AG09309 (cell line): ENCODE results near the gene LACRT.

Experiments
- DNase-seq: peaks from one replicate; pipeline ENCODE4 v3.0.0-alpha.2; 2010; ENCODE audit warnings: low read depth
- H3K4me3 ChIP-seq: 2 replicates; pipeline ENCODE4 v1.5.1; 2011; ENCODE audit warnings: mild to moderate bottlenecking, low read depth, low read length, moderate library complexity; ENCODE audit not compliant: control insufficient read depth
- TF ChIP-seq, protein P1 (sequence below): IDR thresholded peaks from 2 replicates; pipeline ENCODE4 v1.5.1; 2011; ENCODE audit warnings: mild to moderate bottlenecking, low read depth, low read length, inconsistent platforms; ENCODE audit not compliant: insufficient read depth, control insufficient read depth; ENCODE audit errors: missing control alignments

The LACRT gene

DNA sequence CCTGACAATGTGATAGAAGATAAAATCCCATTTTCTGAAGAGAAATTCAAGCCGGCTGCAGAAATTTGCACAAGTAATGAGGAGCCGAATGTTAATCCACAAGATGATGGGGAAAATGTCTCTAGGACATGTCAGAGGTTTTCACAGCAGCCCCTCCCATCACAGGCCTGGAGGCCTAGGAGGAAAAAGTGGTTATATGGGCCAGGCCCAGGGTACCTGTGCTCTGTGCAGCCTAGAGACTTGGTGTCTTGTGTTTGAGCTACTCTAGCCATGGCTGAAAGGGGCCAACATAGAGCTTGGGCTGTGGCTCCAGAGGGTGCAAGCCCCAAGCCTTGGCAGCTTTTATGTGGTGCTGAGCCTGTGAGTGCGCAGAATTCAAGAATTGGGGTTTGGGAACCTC, 7.4 kb downstream of the LACRT start:
- DNase-seq: no peak
- TF ChIP-seq, protein P1, sequence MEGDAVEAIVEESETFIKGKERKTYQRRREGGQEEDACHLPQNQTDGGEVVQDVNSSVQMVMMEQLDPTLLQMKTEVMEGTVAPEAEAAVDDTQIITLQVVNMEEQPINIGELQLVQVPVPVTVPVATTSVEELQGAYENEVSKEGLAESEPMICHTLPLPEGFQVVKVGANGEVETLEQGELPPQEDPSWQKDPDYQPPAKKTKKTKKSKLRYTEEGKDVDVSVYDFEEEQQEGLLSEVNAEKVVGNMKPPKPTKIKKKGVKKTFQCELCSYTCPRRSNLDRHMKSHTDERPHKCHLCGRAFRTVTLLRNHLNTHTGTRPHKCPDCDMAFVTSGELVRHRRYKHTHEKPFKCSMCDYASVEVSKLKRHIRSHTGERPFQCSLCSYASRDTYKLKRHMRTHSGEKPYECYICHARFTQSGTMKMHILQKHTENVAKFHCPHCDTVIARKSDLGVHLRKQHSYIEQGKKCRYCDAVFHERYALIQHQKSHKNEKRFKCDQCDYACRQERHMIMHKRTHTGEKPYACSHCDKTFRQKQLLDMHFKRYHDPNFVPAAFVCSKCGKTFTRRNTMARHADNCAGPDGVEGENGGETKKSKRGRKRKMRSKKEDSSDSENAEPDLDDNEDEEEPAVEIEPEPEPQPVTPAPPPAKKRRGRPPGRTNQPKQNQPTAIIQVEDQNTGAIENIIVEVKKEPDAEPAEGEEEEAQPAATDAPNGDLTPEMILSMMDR: no peak
- H3K4me3 ChIP-seq: no peak overlapping the region

DNA sequence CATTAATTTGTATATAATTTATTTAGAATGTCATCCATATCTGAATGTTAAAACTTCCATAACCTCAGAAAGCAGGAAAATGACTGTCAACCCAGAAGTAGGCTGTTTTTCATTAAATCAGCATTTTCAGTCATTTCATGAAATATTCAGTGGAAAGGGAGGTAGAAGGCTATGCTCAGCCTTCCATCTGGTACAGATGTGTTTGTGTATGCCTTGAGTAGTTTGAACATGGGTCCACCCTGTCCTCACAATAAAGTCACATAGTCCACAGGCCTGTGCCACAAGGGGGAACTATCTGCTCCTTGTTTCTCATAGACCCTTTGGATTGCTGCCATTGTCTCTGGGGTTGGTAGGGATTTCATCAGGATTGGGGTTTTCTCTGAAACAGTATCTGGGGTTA, 9.1 kb downstream of the LACRT start:
- TF ChIP-seq, protein P1: no peak
- no peak overlapping the region for H3K4me3 ChIP-seq
- no peak for DNase-seq

DNA sequence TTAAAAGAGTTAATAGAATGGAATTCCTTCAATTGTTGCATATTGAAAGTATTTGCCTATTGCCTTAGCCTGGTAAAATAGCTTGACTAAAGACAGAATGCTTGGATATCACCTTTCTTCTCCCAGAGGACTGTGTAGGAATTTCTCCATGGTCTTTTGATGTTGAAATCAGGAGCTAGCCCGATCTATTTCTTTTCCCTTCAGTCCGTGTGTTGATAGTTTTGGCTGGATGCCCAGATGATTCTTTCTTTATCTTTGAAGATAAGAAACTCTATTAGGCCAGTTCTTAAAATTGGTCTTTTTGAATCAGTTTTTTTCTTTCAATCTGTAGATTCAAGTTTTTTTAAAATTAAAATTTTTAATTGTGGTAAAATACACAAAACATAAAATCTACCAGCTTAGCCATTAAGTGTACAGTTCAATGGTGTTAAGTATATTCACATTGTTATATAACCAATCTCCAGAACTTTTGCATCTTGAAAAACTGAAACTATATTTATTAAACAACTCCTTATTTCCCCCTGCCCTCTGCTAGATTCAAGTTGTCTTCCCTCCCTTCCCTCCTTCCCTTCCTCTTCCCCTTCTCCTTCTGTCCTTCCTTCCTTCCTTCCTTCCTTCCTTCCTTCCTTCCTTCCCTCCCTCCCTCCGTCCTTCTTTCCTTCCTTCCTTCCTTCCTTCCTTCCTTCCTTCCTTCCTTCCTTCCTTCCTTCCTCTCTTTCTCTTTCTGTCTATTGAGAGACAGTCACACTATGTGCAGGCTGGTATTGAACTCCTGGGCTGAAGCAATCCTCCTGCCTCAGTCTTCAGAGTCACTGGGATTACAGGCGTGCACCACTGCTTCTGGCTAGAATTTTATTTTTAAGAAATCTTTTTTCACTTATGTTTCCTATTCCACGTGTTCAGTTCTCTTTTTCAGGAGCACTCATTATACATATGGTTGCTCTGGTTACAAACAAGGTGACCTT, 10.1 kb downstream of the LACRT start:
- H3K4me3 ChIP-seq: no peak overlapping the region
- TF ChIP-seq, protein P1: no peak
- DNase-seq: no peak

DNA sequence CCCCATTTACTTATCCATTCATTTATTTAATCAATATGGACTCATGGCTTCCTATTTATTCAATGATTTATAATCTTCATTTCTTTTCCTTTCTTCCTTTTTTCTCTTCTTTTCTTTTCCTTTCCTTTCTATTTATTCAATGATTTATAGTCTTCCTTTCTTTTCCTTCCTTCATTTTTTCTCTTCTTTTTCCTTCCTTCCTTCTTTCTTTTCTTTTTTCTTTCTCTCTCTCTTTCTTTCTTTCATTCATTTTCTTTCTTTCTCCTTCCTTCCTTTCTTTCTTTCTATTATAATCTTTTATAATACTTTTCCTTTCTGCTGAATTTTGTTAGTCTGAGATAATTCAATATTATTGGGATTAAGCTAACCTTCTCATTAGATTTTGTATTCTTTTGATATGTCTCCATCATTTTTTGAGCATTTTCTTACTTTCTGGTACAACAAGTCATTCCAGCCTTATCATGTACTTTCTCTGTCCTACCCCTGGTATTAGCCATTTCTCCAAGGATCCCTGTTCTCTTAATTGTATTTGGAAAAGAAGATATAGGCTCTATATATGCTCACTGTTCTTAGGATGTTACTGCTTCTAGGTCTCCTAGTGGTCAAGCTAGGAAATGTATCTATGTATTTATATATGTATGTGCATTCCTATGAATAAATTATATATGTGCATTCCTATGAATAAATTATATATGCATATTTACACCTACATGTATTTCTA, 12.1 kb downstream of the LACRT start:
- H3K4me3 ChIP-seq: no peak overlapping the region
- TF ChIP-seq, protein P1: no peak
- no peak for DNase-seq

DNA sequence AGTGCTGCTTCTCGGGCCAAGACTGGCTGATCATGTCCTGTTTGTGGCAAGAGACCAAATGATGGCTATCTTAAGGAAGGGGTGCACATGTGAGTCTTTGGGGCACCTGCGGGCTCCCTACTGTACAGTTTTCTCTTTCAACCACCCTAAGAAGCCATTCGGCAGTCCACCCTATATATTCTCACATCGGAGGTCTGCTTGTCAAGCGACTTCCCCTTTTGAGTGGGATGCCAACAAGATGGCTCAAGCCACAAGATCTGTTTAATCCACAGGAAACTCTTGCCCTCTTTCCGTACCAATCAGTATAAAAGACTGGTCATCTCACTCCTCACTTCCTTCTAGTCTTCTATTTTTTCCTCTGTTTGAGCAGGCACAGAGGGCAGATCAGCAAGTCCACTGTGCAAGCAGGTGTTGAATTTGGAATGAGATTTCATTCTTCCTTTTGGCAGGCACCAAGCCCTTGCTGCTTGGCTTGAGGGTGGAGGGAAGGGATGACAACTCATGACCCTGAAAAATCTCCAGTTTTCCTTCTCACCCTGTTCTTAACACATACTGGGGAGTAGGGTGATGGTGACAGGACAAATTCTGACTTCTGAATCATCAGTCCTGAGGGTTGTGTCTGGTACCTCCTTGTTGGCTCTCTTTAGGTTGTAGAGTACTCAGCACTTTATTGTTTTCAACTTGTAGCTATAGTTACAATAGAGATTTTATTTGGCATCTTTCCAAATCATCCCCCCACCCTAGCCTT, 17.6 kb downstream of the LACRT start:
- TF ChIP-seq, protein P1: no peak
- H3K4me3 ChIP-seq: no peak overlapping the region
- DNase-seq: no peak

DNA sequence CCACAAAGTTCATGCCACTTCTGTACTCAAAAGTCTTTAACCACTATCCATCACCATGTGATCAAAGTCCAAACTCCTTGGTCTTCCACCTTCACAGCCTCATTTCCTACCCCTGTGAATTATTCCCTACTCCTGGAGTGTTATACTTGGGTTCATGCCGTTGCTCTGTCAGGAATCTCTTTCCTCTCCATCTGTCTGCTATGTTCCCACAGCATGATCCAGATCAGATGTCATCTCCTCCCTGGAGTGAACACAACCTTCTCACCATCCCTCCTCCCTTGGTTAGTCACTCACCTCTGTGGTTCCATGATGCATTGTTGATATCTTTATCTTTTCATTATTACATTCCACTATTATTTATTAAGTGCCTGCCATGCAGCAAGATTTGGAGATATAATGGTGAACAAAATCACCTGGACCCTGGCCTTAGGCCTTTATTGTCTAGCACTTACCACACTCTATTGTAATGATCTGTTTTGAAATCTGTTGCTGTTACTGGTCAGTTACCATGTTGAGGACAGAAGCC, 22.4 kb downstream of the LACRT start:
- DNase-seq: no peak
- TF ChIP-seq, protein P1: no peak
- no peak overlapping the region for H3K4me3 ChIP-seq
